ENCODE data around the gene DIAPH2.

The DIAPH2 gene

DNA sequence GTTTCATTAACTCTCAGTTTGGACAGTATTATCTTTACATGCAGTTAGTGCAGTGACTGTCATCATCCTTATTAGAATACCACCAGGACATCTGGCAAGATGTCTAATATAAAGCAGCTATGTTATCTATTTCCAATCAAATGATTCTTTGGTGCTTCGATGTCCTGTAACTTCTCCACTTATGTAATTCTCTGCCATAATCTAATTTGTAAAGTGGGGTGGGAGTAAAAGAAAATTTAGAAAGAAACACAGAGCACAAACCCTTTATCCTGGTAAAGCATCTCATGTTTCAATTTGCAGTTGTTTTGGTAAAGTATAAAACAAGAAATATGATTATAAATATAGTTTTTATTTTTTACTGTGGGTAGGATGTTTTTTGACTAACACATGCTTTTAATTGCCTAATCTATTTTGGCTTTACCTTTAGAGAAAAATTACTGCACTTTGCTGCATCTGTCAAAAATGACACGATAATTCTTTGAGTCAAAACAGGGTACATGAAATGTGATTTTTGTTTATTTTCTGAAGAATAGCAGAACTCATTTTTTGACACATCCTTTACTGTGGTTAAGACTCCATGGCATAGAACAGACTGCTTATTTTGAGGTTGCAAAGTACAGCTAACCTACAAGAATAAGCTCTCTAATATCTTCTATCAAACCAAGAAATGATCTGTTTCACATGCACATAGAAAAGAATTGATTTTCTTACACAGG is 581.9 kb downstream of the DIAPH2 start:
- TF ChIP-seq, protein P1, sequence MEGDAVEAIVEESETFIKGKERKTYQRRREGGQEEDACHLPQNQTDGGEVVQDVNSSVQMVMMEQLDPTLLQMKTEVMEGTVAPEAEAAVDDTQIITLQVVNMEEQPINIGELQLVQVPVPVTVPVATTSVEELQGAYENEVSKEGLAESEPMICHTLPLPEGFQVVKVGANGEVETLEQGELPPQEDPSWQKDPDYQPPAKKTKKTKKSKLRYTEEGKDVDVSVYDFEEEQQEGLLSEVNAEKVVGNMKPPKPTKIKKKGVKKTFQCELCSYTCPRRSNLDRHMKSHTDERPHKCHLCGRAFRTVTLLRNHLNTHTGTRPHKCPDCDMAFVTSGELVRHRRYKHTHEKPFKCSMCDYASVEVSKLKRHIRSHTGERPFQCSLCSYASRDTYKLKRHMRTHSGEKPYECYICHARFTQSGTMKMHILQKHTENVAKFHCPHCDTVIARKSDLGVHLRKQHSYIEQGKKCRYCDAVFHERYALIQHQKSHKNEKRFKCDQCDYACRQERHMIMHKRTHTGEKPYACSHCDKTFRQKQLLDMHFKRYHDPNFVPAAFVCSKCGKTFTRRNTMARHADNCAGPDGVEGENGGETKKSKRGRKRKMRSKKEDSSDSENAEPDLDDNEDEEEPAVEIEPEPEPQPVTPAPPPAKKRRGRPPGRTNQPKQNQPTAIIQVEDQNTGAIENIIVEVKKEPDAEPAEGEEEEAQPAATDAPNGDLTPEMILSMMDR (conservative IDR thresholded peaks at IDR 0.05; ENCODE audit: low read length) = no peak
- TF ChIP-seq EZH2phosphoT487 (IDR thresholded peaks at IDR 0.05; ENCODE audit: borderline replicate concordance) = no peak
- H3K4me3 ChIP-seq (ENCODE audit: low read length, poor library complexity, severe bottlenecking) = no peak overlapping the region
- H3K4me2 ChIP-seq (ENCODE audit: low read depth, low read length, poor library complexity, severe bottlenecking) = no peak overlapping the region
- no peaks in the 10 kb centered on the region for H3K9me2 ChIP-seq (replicated peaks; ENCODE audit: low read depth, low read length)
- no peaks in the 10 kb centered on the region for H3K36me3 ChIP-seq (ENCODE audit: insufficient read depth, low read length)
- no peak overlapping the region for H2AFZ ChIP-seq (ENCODE audit: low read length)
- H3K9me3 ChIP-seq (ENCODE audit: insufficient read depth, low read depth, low read length) = no peaks in the 10 kb centered on the region
- H3F3A ChIP-seq (ENCODE audit: low read depth) = no peaks in the 10 kb centered on the region
- H3K9ac ChIP-seq (ENCODE audit: low read depth, low read length, poor library complexity, severe bottlenecking) = no peak overlapping the region
- H4K20me1 ChIP-seq (ENCODE audit: insufficient read depth, low read length, poor library complexity, severe bottlenecking) = no peaks in the 10 kb centered on the region
- H3K79me2 ChIP-seq (ENCODE audit: insufficient read depth, low read length) = no peaks in the 10 kb centered on the region
- no peaks in the 10 kb centered on the region for H3K27me3 ChIP-seq (ENCODE audit: insufficient read depth, low read length, poor library complexity, severe bottlenecking)
- H3K4me1 ChIP-seq (ENCODE audit: insufficient read depth, low read length, poor library complexity, severe bottlenecking) = no peaks in the 10 kb centered on the region

DNA sequence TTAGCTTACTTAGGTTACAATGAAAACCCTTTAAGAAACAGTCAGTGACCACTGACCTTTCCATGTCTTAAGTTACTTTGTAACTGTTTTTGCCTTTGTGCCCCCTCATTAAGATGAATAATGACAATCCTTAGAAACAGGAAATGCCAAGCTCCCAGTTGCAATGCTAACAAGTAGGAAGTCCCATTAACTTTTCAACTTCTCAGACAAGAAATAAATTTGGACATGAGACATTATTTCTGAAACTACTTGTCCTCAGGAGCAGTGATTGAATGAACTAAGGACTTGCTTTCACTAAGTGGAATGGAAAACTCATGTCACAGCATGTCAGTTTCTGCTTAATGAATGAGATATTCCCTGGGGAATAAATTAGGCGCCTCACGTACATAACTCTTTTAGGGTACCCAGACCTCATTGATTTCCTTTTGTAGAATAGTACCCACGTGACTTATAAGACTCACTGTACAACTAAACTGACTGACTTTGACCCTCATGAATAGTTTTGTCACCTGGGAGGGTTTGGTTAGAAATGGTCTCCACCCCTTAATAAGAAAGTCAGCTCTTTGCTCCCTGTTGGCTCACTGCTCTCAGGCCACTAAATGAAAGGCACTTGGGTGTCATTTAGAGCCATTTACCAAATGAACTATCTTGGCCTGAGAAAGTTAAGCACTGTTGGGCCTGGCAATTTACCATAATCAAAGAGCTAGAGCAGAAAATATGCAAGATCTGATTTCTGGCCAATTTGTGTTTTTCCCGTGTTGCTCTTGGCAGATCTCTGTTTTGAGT is 582.9 kb downstream of the DIAPH2 start:
- H3K9me2 ChIP-seq (replicated peaks; ENCODE audit: low read depth, low read length) = no peaks in the 10 kb centered on the region
- no peaks in the 10 kb centered on the region for H3K9me3 ChIP-seq (ENCODE audit: insufficient read depth, low read depth, low read length)
- no peaks in the 10 kb centered on the region for H3K79me2 ChIP-seq (ENCODE audit: insufficient read depth, low read length)
- no peaks in the 10 kb centered on the region for H4K20me1 ChIP-seq (ENCODE audit: insufficient read depth, low read length, poor library complexity, severe bottlenecking)
- H3K4me1 ChIP-seq (ENCODE audit: insufficient read depth, low read length, poor library complexity, severe bottlenecking) = no peaks in the 10 kb centered on the region
- no peak overlapping the region for H3K9ac ChIP-seq (ENCODE audit: low read depth, low read length, poor library complexity, severe bottlenecking)
- no peaks in the 10 kb centered on the region for H3K36me3 ChIP-seq (ENCODE audit: insufficient read depth, low read length)
- H3K27me3 ChIP-seq (ENCODE audit: insufficient read depth, low read length, poor library complexity, severe bottlenecking) = no peaks in the 10 kb centered on the region
- H3K4me3 ChIP-seq (ENCODE audit: low read length, poor library complexity, severe bottlenecking) = no peak overlapping the region
- no peak overlapping the region for H2AFZ ChIP-seq (ENCODE audit: low read length)
- H3K4me2 ChIP-seq (ENCODE audit: low read depth, low read length, poor library complexity, severe bottlenecking) = no peak overlapping the region
- no peak for TF ChIP-seq EZH2phosphoT487 (IDR thresholded peaks at IDR 0.05; ENCODE audit: borderline replicate concordance)
- TF ChIP-seq, protein P1 (conservative IDR thresholded peaks at IDR 0.05; ENCODE audit: low read length) = no peak
- H3F3A ChIP-seq (ENCODE audit: low read depth) = no peaks in the 10 kb centered on the region

- H3F3A ChIP-seq (ENCODE audit: low read depth) = no peaks in the 10 kb centered on the region
- H3K4me3 ChIP-seq (ENCODE audit: low read length, poor library complexity, severe bottlenecking) = no peak overlapping the region
- no peak overlapping the region for H3K9ac ChIP-seq (ENCODE audit: low read depth, low read length, poor library complexity, severe bottlenecking)
- no peaks in the 10 kb centered on the region for H3K27me3 ChIP-seq (ENCODE audit: insufficient read depth, low read length, poor library complexity, severe bottlenecking)
- H3K9me2 ChIP-seq (replicated peaks; ENCODE audit: low read depth, low read length) = no peaks in the 10 kb centered on the region
- no peaks in the 10 kb centered on the region for H4K20me1 ChIP-seq (ENCODE audit: insufficient read depth, low read length, poor library complexity, severe bottlenecking)
- no peaks in the 10 kb centered on the region for H3K4me1 ChIP-seq (ENCODE audit: insufficient read depth, low read length, poor library complexity, severe bottlenecking)
- no peaks in the 10 kb centered on the region for H3K9me3 ChIP-seq (ENCODE audit: insufficient read depth, low read depth, low read length)
- H3K79me2 ChIP-seq (ENCODE audit: insufficient read depth, low read length) = no peaks in the 10 kb centered on the region
- H3K36me3 ChIP-seq (ENCODE audit: insufficient read depth, low read length) = no peaks in the 10 kb centered on the region
- TF ChIP-seq EZH2phosphoT487 (IDR thresholded peaks at IDR 0.05; ENCODE audit: borderline replicate concordance) = no peak
- TF ChIP-seq, protein P1 (conservative IDR thresholded peaks at IDR 0.05; ENCODE audit: low read length) = no peak
- no peak overlapping the region for H3K4me2 ChIP-seq (ENCODE audit: low read depth, low read length, poor library complexity, severe bottlenecking)
- no peak overlapping the region for H2AFZ ChIP-seq (ENCODE audit: low read length)
These were observed 583.6 kb downstream of the DIAPH2 start for GRCh38 chrX:97268182-97268680.
